ENCODE data around the gene RNF40. TPM values are rescaled to one million over a fixed set of nuclear protein-coding genes. Genes with fewer than 3 reads are reported as not detected.

RNF40 gene
- total and polyA plus RNA-seq, 4 donors: 25.9 to 55.4 (median 34.1) TPM

GRCh38 chr16:30761427-30761927, 645 bp upstream of the RNF40 start:
- Histone ChIP-seq H3K9ac (ENCODE audit: low read depth in 1 of 2, low read length in 2 of 2) (no peak overlapping the region), H3K4me1 (ENCODE audit: control insufficient read depth in 4 of 4, insufficient read depth in 4 of 4, low read length in 3 of 4) (peaks cover 4 to 29% (median 24%) of the 10 kb centered on the region in 4 donors), H3K27ac (ENCODE audit: low read depth in 1 of 2, low read length in 2 of 2) (peak overlapping the region; percentile 3 to 91), H3K27me3 (ENCODE audit: control insufficient read depth in 4 of 4, insufficient read depth in 4 of 4, low read length in 3 of 4) (no peaks in the 10 kb centered on the region), H3K9me3 (ENCODE audit: control insufficient read depth in 4 of 4, low read length in 3 of 4) (no peaks in the 10 kb centered on the region), H3K4me3 (ENCODE audit: low read depth in 1 of 3, low read length in 3 of 3) (peak overlapping the region; percentile 36 to 98 (median 64)), H3K36me3 (ENCODE audit: control insufficient read depth in 4 of 4, insufficient read depth in 3 of 4, low read depth in 1 of 4, low read length in 3 of 4) (peaks cover 17 to 36% (median 26%) of the 10 kb centered on the region in 4 donors)
- no peak for DNase-seq (ENCODE audit: low spot score)
- WGBS: under 1% methylated on average over 64 of the region's 64 CpGs
- TF ChIP-seq SP1 (IDR thresholded peaks at IDR 0.05) (no peak), EGR1 (IDR thresholded peaks at IDR 0.05; ENCODE audit: low read depth in 2 of 2) (no peak), RAD21 (IDR thresholded peaks at IDR 0.05) (no peak), ATF3 (IDR thresholded peaks at IDR 0.05) (no peak), ZBTB33 (IDR thresholded peaks at IDR 0.05) (no peak), FOXA1 (IDR thresholded peaks at IDR 0.05) (no peak), RXRA (IDR thresholded peaks at IDR 0.05) (no peak), GABPA (IDR thresholded peaks at IDR 0.05 in 1 of 2, conservative IDR thresholded peaks at IDR 0.05 in 1 of 2) (no peak), CTCF (IDR thresholded peaks at IDR 0.05; ENCODE audit: low read depth, low read length, missing input control) (no peak), MAX (IDR thresholded peaks at IDR 0.05) (no peak), JUND (IDR thresholded peaks at IDR 0.05) (no peak), HNF4A (conservative IDR thresholded peaks at IDR 0.05) (no peak), REST (IDR thresholded peaks at IDR 0.05) (no peak), TAF1 (conservative IDR thresholded peaks at IDR 0.05) (no peak)
